Gastrocnemius medialis (tissue), 4 donors: Measurements from ENCODE around the gene CYP1A2. TPM values are rescaled to one million over a fixed set of nuclear protein-coding genes. Genes with fewer than 3 reads are reported as not detected.
"Not testable (repeated sequence)": the region's sequence is repeated elsewhere in the genome, so short reads cannot be mapped to it uniquely, and the experiment has no call there.

Source experiments
- ATAC-seq, 2 donors: fragments of 150-250 bp; one replicate each; pipeline ENCODE4 v1.9.1; 2016
- DNase-seq, 2 donors: peaks; one replicate each; pipeline ENCODE4 v3.0.0-alpha.2; 2019
- H3K27ac ChIP-seq, 4 donors: fragments of 200-600 bp; sonication (generic); 1 replicate in 1 of 4; 2 replicates in 3 of 4; pipeline ENCODE4 v1.5.1; 2016 to 2018; ENCODE audit warnings: mild to moderate bottlenecking in 2 of 4, moderate library complexity in 1 of 4
- H3K27me3 ChIP-seq, 3 donors: fragments of 200-600 bp; sonication (generic) in 2 of 3; 1 replicate in 1 of 3; 2 replicates in 2 of 3; pipeline versions ENCODE4 v1.5.1 to v1.6.0; 2016 to 2019; ENCODE audit warnings: mild to moderate bottlenecking in 1 of 3, moderate library complexity in 1 of 3
- H3K36me3 ChIP-seq, 2 donors: fragments of 200-600 bp; sonication (generic) in 1 of 2; one replicate each; pipeline ENCODE4 v1.5.1; 2017 to 2018
- H3K4me1 ChIP-seq, 2 donors: fragments of 200-600 bp; sonication (generic) in 1 of 2; one replicate each; pipeline ENCODE4 v1.5.1; 2016 to 2017; ENCODE audit warnings: mild to moderate bottlenecking in 2 of 2
- H3K4me3 ChIP-seq, 4 donors: fragments of 200-600 bp; sonication (generic) in 3 of 4; 1 replicate in 1 of 4; 2 replicates in 3 of 4; pipeline ENCODE4 v1.5.1; 2016 to 2019; ENCODE audit warnings: mild to moderate bottlenecking in 2 of 4
- H3K9me3 ChIP-seq, 3 donors: fragments of 200-600 bp; sonication (generic) in 2 of 3; 1 replicate in 1 of 3; 2 replicates in 2 of 3; pipeline ENCODE4 v1.5.1; 2016 to 2019
- CTCF ChIP-seq, 5 experiments: fragments of 450-650 bp in 3 of 5; fragments of 200-600 bp in 2 of 5; sonication (generic) in 2 of 5; IDR thresholded peaks in 4 of 5; conservative IDR thresholded peaks in 1 of 5; 1 replicate in 4 of 5; 2 replicates in 1 of 5; pipeline ENCODE4 v1.5.1; 2016 to 2019; ENCODE audit warnings: antibody characterized with exemption in 5 of 5, mild to moderate bottlenecking in 3 of 5, moderate library complexity in 3 of 5
- POLR2A ChIP-seq, 2 donors: fragments of 450-650 bp; IDR thresholded peaks; one replicate each; pipeline ENCODE4 v1.6.1; 2017; ENCODE audit warnings: antibody characterized with exemption in 2 of 2, mild to moderate bottlenecking in 2 of 2, moderate library complexity in 2 of 2
- in situ Hi-C, 4 donors: fragments of 200-750 bp; cut with MboI; loops; one replicate each; pipeline versions ENCODE4 v1.15.0 to v1.8.0; 2017; ENCODE audit warnings: low sequenced_read_pairs in 4 of 4
- intact Hi-C: fragments of 100-400 bp; cut with DNase I; formaldehyde crosslinking; loops from one replicate; pipeline ENCODE4 v1.15.1; 2023; ENCODE audit warnings: low total_unique reads
- total RNA-seq, 4 donors: library from RNA; depleted of rRNA; stranded (reverse); fragments of >200 nt; gene quantifications; one replicate each; pipeline versions ENCODE4 v1.1.0 to v1.2.3, GENCODE V29; 2016

The CYP1A2 gene
- total RNA-seq, 4 donors from 2014 or later, result not detected

- Histone ChIP-seq H3K4me1 (no peaks in the 10 kb centered on the region), H3K9me3 (no peaks in the 10 kb centered on the region), H3K27me3 (peaks cover 0 to 5% (median 0%) of the 10 kb centered on the region in 3 donors), H3K4me3 (no peak overlapping the region), H3K27ac (no peak overlapping the region), H3K36me3 (no peaks in the 10 kb centered on the region)
- ATAC-seq (no peak), DNase-seq (no peak)
- TF ChIP-seq CTCF (IDR thresholded peaks at IDR 0.05 in 4 of 5, conservative IDR thresholded peaks at IDR 0.05 in 1 of 5) (no peak), POLR2A (IDR thresholded peaks at IDR 0.05) (no peak)
- in situ Hi-C loops, result no loop called here
- intact Hi-C loops, result no loop called here
Observed at GRCh38 chr15:74733269-74733668, 15.4 kb upstream of the CYP1A2 start.

DNA sequence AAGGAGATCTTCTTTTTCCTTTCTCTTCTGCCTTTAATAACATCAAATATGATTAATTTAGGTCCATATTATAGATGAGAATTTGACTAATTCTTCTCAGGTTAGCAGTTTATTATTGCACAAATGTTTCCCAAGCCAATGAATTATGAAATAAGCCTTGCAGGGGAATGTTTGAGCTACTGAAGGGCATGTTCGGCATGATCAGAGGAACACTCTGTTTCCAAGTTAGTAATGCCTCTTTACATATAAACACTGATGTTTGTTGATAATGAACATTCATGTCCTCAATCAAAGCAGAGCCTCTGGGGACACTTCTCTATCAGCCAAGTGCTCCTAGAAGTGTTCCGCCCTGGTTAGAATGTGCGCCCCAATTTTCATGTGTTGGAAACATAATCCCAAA is 13.3 kb upstream of the CYP1A2 start:
- DNase-seq (no peak), ATAC-seq (no peak)
- Histone ChIP-seq H3K4me3 (no peak overlapping the region), H3K27ac (no peak overlapping the region), H3K4me1 (no peaks in the 10 kb centered on the region), H3K27me3 (peaks cover 0 to 5% (median 0%) of the 10 kb centered on the region in 3 donors), H3K9me3 (no peaks in the 10 kb centered on the region), H3K36me3 (no peaks in the 10 kb centered on the region)
- in situ Hi-C loops (no loop called here), intact Hi-C loops (no loop called here)
- TF ChIP-seq POLR2A (IDR thresholded peaks at IDR 0.05), result no peak
- TF ChIP-seq CTCF (IDR thresholded peaks at IDR 0.05 in 4 of 5, conservative IDR thresholded peaks at IDR 0.05 in 1 of 5), result no peak

DNA sequence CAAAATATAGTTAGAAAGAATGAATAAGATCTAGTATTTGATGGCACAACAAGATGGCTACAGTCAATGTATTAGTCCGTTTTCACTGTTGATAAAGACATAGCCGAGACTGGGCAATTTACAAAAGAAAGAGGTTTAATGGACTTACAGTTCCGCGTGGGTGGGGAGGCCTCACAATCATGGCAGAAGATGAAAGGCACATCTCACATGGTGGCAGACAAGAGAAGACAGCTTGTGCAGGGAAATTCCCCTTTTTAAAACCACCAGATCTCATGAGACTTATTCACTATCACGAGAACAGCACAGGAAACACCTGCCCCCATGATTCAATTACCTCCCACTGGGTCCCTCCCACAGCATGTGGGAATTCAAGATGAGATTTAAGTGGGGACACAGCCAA is 10.4 kb upstream of the CYP1A2 start:
- not testable (repeated sequence) for DNase-seq, H3K27me3 ChIP-seq

GRCh38 chr15:74742422-74742821 is 6.2 kb upstream of the CYP1A2 start:
- Histone ChIP-seq H3K4me1 (no peaks in the 10 kb centered on the region), H3K9me3 (no peaks in the 10 kb centered on the region), H3K27ac (no peak overlapping the region), H3K36me3 (no peaks in the 10 kb centered on the region), H3K27me3 (no peaks in the 10 kb centered on the region), H3K4me3 (no peak overlapping the region)
- TF ChIP-seq POLR2A (IDR thresholded peaks at IDR 0.05), result no peak
- no peak for TF ChIP-seq CTCF (IDR thresholded peaks at IDR 0.05 in 4 of 5, conservative IDR thresholded peaks at IDR 0.05 in 1 of 5)
- in situ Hi-C loops, result no loop called here
- DNase-seq, result no peak
- intact Hi-C loops, result no loop called here
- no peak for ATAC-seq

More for the DNA sequence above, 10.4 kb upstream of the CYP1A2 start:
- intact Hi-C loops, H3K27ac ChIP-seq, ATAC-seq, H3K9me3 ChIP-seq, H3K36me3 ChIP-seq, H3K4me1 ChIP-seq, H3K4me3 ChIP-seq, in situ Hi-C loops: not testable (repeated sequence)

- Histone ChIP-seq H3K4me3 (no peak overlapping the region), H3K36me3 (no peaks in the 10 kb centered on the region), H3K27ac (no peak overlapping the region), H3K4me1 (no peaks in the 10 kb centered on the region), H3K9me3 (no peaks in the 10 kb centered on the region), H3K27me3 (no peaks in the 10 kb centered on the region)
- ATAC-seq (no peak), DNase-seq (no peak)
- TF ChIP-seq POLR2A (IDR thresholded peaks at IDR 0.05) (no peak), CTCF (IDR thresholded peaks at IDR 0.05 in 4 of 5, conservative IDR thresholded peaks at IDR 0.05 in 1 of 5) (no peak)
- in situ Hi-C loops (no loop called here), intact Hi-C loops (no loop called here)
Observed at GRCh38 chr15:74746389-74746788, 2.3 kb upstream of the CYP1A2 start.
